A549 treated with Hydrocortisone at 1 μM for 4 hours (cell line): ENCODE results near the gene ATF5. TPM values are rescaled to one million over a fixed set of nuclear protein-coding genes. Genes with fewer than 3 reads are reported as not detected.

Experiments used
- total RNA-seq: library from RNA; stranded (reverse); fragments of 200-300 nt; extraction: Qiagen RNA extraction; gene quantifications from 5 replicates; pipeline ENCODE4 v1.2.3, GENCODE V29; 2022

The ATF5 gene
- total RNA-seq: 46.1 to 53.6 TPM (median 48.0 TPM) in 5 replicates

GRCh38 chr19:49929121-49929610 is at the start of gene ATF5, which contains the start of gene NUP62:
TSS of gene ATF5 (plus strand) at chr19:49929205. CDS start at chr19:49930851, 1,646 bp downstream.
TSS of gene NUP62 (minus strand) at chr19:49929504. CDS start at chr19:49909807, 19,697 bp downstream.

GRCh38 chr19:49896863-49897621 is 32.0 kb upstream of the ATF5 start, which contains the start of gene IL4I1:
TSS of gene IL4I1 (minus strand) at chr19:49896887. CDS start at chr19:49896160, 727 bp downstream.

DNA sequence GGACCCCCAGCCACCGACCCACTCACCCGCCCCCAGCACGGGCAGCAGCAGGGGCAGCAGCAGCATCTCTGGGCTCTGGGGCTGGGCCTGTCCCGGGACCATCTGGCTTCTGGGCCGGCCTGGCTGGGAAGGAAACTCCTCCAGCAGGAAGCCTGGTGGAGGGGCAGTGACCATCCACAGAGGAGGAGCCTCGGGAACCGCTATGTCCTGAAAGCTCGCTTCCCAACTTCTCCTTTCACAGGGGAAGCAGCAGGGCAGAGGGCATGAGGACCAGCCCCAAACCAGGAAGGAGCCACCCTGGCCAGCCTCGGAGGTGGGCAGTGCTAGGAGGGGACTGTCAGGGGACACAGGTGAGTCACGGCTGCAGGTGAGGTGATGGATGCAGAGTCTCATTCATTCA is 32.0 kb downstream of the ATF5 start, which contains the start of gene SIGLEC11:
Gene SIGLEC11 (minus strand): TSS at position 193 of the 400 bp plus-strand sequence. CDS start 91 bp downstream, at position 102.

Other genes starting within 250 kb of the ATF5 start
- 3.1 to 6.1 TPM (median 5.4 TPM) in 5 replicates for gene ADM5, start 239.6 kb upstream of the ATF5 start, total RNA-seq
- gene CPT1C, start 238.1 kb upstream of the ATF5 start, total RNA-seq: 10.9 to 14.1 TPM (median 11.8 TPM) in 5 replicates
- gene TSKS, start 165.9 kb upstream of the ATF5 start, total RNA-seq: not detected in 5 replicates
- 49.2 to 57.2 TPM (median 53.4 TPM) in 5 replicates for gene AP2A1, start 162.2 kb upstream of the ATF5 start, total RNA-seq
- gene FUZ, start 115.9 kb upstream of the ATF5 start, total RNA-seq: 14.2 to 15.0 TPM (median 14.4 TPM) in 5 replicates
- 52.5 to 69.5 TPM (median 64.5 TPM) in 5 replicates for gene MED25, start 110.9 kb upstream of the ATF5 start, total RNA-seq
- gene PTOV1, start 78.0 kb upstream of the ATF5 start, total RNA-seq: 109 to 153 TPM (median 147 TPM) in 5 replicates
- 43.3 to 55.7 TPM (median 46.1 TPM) in 5 replicates for gene PNKP, start 61.6 kb upstream of the ATF5 start, total RNA-seq
- 69.0 to 114 TPM (median 102 TPM) in 5 replicates for gene AKT1S1, start 51.9 kb upstream of the ATF5 start, total RNA-seq
- gene TBC1D17, start 51.5 kb upstream of the ATF5 start, total RNA-seq: 20.8 to 22.0 TPM (median 21.7 TPM) in 5 replicates
- 0.58 to 1.0 TPM (median 0.66 TPM) in 5 replicates for gene IL4I1, start 32.3 kb upstream of the ATF5 start, total RNA-seq
- 83.4 to 88.1 TPM (median 83.9 TPM) in 5 replicates for gene NUP62, start 299 bp downstream of the ATF5 start, total RNA-seq
- 0.07 to 0.13 TPM (median 0.07 TPM) in 5 replicates for gene SIGLEC11, start 32.0 kb downstream of the ATF5 start, total RNA-seq
- 37.4 to 47.1 TPM (median 39.7 TPM) in 5 replicates for gene VRK3, start 96.2 kb downstream of the ATF5 start, total RNA-seq
- gene ZNF473, start 96.8 kb downstream of the ATF5 start, total RNA-seq: 7.6 to 13.2 TPM (median 9.8 TPM) in 5 replicates
- gene IZUMO2, start 234.1 kb downstream of the ATF5 start, total RNA-seq: not detected in 5 replicates